Left cardiac atrium (tissue), 4 donors: ENCODE data around the gene SPTB. TPM values are rescaled to one million over a fixed set of nuclear protein-coding genes. Genes with fewer than 3 reads are reported as not detected.

Experiments
- ATAC-seq, 2 donors: fragments of 200-7000 bp; cut with Tn5 transposase; one replicate each; pipeline ENCODE4 v1.9.1; 2020; ENCODE audit warnings: mild to moderate bottlenecking in 2 of 2, moderate library complexity in 2 of 2
- DNase-seq: peaks from one replicate; pipeline ENCODE4 v3.0.0-alpha.2; 2020
- intact Hi-C, 2 donors: fragments of 100-400 bp; cut with DNase I; formaldehyde crosslinking; loops; one replicate each; pipeline versions ENCODE4 v1.14.1 to v1.15.1; 2022 to 2023
- total RNA-seq, 2 donors: library from RNA; stranded (reverse); fragmentation: NEBNext Ultra II Directional; extraction: Animal tissue kit (Norgen Biotek cat#: 25700); gene quantifications; one replicate each; pipeline ENCODE4 v1.2.1, GENCODE V29; 2021
- donor health status: DM: no; HTN: yes; CAD: no.
- donor health status: DM: no; HTN: yes; CAD: no; lungs with severe emphysema.
- donor health status: DM: yes; HTN: yes; CAD: no.
- donor health status: Dilated cardiomyopathy.

Gene SPTB
- total RNA-seq, 2 donors from 2014 or later: 58.2 to 63.6 TPM

DNA sequence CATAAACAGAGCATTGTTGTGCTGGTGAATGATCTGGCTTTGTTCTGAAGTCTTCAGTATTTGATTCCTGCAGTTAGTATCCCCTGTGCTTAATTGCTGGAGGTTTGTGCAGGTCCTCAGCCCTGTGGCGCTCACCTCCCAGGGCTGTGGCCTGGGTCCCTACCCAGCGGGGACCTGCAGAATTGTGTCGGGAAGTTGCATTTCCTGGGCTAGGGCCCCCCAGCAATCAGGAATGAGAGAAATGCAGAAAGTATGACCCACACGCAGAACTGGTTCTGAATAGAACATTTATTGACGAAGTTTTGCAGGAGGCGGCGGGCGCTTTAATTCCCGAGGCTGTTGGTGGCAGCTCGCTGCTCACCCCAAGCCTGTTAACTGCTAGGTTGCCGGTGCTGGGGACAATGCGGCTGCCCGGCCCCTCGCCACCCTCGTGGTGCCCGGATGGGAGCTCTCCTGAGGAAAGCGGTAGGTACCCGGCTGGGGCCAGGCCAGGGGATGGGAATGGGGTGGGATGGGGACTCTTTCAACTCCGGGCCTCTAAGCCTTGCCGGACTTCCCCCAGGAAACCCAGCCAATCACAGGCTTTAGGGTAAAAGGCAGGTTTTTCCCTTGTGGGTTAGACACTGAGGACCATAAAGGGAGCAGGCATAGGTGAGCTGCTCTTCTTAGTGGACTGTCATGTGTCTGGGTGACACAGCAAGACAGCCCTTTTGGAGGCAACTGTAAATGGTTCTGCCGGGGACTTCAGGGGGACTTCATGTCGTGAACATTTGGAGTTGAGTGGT lies 163.9 kb downstream of the SPTB start:
- no peak for DNase-seq
- intact Hi-C loops: no loop called here
- ATAC-seq: peak; percentile 39 to 55

DNA sequence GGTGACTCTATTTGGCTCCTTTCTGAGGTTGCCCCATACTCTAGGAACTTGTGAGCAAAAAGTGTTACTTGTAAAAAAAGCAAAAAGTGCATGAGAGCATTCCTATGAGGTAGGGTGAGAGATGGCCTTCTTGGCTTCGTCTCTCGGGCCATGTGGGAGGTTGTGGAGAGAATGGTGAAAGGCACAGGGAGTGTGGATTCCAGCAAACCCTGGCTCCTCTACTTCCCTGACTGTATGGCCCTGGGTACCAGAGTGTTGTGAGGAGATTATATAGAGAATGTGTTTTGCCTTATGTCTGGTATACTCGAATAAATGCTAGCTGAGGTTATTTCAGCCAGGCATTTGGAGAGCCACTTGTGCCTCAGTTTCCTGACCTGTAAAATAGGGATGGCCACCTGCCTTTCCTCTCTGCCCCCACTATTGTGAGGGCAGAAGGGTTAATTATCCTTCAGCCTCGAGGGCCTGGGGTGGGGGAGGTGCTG lies 164.5 kb downstream of the SPTB start:
- intact Hi-C loops: no loop called here
- DNase-seq (no peak), ATAC-seq (peak in 1 of 2 donors; percentile 35)

DNA sequence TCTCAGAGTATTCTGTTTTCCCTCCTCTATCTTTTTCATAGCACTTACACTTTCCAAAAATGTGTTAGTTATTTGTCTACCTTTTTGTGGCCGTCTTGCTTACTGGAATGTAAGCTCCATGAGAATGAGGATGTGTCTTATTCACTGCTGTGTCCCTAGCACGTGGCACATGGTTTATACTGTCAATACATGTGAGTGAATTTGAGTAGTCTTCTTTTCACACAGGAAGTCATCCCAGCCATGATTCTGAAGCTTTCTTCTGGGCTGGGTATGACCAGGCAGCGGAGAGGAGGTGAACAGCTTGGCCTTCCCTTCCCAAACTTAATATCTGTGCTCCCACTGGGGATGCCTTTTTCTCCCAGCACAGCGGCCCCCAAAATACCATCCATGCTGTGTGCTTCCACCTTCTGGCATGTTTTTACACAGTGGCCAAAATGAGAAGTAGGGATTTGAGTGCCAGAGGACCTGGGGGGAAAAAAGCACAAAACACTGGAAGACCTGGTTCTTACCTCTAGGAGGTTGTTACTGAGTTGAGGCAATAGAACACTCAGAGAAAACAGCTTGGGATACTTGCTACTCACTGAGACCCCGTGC lies 165.2 kb downstream of the SPTB start:
- no peak for DNase-seq

GRCh38 chr14:64713677-64714076 lies 166.0 kb downstream of the SPTB start:
- no peak for DNase-seq
- intact Hi-C loops: no loop called here
- no peak for ATAC-seq

More for the DNA sequence above, 165.2 kb downstream of the SPTB start:
- no peak for ATAC-seq
- intact Hi-C loops: no loop called here

- ATAC-seq: peak; percentile 39 to 67
- no peak for DNase-seq
- intact Hi-C loops: no loop called here
Measured at GRCh38 chr14:64711039-64711438, 168.7 kb downstream of the SPTB start.

- DNase-seq (peak; percentile 12), ATAC-seq (no peak)
- intact Hi-C loops: no loop called here
Measured at GRCh38 chr14:64709126-64709525, 170.6 kb downstream of the SPTB start.

- DNase-seq (peak; percentile 49), ATAC-seq (peak; percentile 6 to 18)
Measured at GRCh38 chr14:64708148-64709004, 171.3 kb downstream of the SPTB start.

DNA sequence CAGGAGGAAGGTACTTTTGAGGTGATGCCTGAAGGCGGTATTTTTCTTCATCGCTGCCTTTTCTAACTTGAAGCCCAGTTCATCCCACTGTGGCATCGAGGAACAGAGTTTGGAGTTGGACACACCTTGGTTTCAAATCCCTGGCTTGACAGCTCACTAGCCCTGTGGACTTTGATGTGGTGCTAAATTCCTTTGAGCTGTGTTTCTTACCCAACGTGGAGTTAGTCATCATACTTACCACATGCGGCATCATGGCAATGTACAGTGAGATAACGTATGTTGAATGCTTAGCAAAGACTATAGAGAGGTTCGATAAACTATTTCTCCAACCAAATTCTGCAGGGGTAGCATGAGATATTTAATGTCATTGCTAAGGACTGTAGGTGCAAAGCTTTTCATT lies 172.0 kb downstream of the SPTB start:
- DNase-seq (peak; percentile 6), ATAC-seq (peak in 1 of 2 donors; percentile 19)
- intact Hi-C loops: no loop called here

More at GRCh38 chr14:64708148-64709004, 171.3 kb downstream of the SPTB start:
- intact Hi-C loops: no loop called here

DNA sequence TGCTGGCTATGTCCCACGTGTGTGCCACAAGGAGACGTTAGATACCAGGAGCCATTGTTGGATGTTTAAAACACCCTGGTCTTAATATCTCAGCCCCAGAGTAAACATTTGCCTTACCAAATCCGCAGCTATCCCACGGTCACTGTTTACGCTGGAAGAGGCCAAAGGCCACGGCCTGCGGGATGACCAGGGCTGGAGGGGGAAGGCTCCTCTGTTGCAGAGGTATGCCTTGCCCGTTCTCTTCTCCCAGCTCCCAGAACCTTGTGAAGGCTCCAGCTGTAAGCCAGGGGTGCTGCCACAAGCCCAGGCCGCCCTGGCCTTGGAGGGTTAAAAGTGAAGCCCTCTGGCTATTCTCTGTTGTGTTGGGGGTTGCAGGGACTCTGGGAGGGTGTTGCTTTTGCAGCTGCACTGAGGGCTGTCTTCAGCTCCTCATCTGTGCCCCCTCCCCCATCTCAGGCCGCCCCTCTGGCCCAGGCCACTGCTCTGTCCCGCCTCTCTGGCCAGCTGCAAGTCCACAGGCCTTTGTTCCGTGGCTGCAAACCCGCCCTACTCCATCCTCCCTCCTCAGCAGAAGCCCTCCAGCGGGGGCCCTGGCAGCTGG lies 173.0 kb downstream of the SPTB start:
- no peak for ATAC-seq
- intact Hi-C loops: no loop called here
- DNase-seq: no peak

DNA sequence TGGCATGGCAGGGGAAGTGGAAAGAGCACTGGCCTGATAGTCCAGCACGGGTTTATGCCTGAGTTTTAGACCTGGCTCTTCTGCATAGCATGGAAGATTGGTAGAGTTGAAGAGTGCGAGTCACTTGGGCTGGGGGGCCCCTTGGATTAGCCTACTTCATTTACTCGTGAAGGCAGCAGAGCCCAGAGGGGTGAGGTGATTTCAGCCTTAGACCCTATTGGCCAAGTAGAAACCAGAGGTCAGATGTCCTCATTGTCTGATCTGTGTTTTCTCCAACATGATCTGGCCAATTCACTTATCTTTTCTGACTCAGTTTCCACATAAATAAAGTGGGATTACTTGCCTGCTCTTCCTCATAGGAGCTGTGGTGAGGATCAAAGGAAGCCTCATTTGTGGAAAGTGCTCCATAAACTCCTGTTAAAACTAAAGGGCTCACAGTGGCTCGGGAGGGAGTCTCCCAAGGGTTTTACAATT lies 173.6 kb downstream of the SPTB start:
- ATAC-seq: no peak
- intact Hi-C loops: no loop called here
- no peak for DNase-seq

- DNase-seq (no peak), ATAC-seq (peak; percentile 2 to 16)
- intact Hi-C loops: no loop called here
Measured at GRCh38 chr14:64705381-64706118, 174.2 kb downstream of the SPTB start.

DNA sequence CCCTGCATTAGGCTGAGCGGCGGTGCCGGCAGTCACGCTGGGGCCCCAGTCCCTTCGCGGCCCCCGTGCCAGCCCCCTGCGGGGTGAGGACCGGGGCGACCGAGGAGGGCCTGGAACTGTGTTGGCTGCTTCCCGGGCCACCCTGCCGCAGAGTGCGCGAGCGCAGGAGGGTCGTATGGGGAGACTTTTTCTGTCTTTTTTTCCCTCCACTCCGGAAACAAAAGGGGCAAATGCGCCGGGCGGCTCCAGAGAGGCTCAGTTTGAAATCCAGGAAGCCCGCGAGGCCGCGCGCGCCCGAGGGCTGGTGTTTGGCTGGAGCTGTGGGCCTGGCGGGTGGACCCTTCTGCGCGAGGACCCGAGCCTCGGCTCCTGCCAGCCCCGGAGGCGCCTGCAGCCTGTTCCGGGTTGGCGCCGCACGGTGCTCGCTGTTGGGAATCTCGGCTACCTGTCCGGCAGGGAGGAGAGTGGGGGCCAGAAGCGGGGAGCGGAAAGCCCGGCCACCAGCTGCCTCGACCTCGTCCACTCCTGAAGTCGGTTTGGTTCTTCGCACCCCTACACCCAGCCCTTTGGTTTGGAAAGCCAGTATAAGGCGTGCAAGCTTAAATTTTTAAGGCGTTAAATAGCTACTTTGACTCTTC lies 174.8 kb downstream of the SPTB start:
- DNase-seq: no peak
- intact Hi-C loops: no loop called here

DNA sequence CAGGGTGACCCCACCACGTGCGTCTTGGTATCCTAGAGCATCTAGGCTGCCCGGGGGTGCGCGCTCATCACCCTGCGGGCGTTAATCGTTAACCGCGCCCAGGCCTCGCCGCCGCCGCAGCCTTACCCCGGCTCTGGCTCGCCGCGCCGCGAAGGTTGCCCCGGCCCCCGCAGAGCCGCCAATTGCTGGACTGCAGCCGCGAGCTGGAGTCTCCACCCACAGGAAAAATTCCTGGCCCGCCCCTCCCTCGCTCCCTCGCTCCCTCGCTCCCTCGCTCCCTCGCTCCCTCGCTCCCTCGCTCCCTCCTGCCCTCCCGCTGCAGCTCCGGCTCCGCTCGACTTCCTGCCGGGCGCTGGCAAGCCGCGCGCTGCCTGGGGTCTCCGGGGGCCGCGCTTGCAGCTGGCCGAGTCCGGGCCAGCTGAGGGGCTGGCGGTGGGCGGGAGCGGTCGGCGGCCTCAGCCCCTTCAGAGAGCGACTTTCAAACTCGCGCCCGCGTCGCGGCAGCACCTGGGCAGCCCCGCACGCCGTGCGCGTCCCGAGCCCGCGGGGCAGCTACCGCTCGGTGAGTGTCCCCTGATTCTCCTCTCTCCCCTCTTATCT lies 175.5 kb downstream of the SPTB start, which contains the start of gene PLEKHG3:
PLEKHG3 (plus strand) TSS at position 282 of the 600 bp plus-strand sequence. CDS start 23,208 bp downstream, outside the sequence.
- ATAC-seq (peak; percentile 80 to 86), DNase-seq (peak; percentile 87)
- intact Hi-C loops: no loop called here

More for the DNA sequence above, 174.8 kb downstream of the SPTB start:
- ATAC-seq: peak; percentile 32 to 39

DNA sequence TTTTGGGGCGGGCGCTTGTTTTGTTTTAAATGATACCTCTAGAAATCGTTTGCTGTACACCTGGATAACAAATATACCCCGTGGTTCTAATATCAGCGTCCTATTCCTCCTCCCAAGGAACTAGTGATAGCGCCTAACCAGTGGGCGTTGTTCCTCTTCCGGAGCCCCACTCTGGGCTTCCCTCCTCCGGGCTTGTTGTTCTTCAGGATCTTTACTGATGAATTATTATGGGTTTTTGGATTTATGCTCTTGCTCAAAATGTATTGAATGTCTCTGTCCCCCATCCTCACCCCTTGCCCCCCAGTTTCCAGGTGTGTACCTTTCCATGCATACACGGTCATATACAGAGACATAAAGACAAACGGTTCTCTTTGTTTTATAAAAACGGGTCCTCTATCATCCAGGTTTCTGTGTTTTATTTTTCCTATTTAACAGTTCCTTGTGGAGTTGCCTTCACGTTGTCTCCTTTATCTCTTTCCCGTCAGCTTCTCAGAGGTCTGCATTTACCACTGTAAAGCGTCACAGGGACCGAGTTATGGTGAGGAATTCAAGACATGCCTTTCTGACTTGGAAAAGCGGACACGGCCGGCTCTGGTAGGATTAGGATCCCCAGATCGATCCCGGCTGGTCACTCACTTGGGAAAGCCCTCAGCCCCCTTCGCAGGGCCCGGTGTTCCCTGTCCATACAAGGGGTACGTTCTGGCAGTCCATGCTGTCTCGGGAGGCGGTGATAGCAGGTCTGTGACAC lies 176.1 kb downstream of the SPTB start:
- intact Hi-C loops: no loop called here
- ATAC-seq (no peak), DNase-seq (no peak)

GRCh38 chr14:64702493-64703394 lies 177.0 kb downstream of the SPTB start:
- intact Hi-C loops: no loop called here
- DNase-seq: no peak
- no peak for ATAC-seq

DNA sequence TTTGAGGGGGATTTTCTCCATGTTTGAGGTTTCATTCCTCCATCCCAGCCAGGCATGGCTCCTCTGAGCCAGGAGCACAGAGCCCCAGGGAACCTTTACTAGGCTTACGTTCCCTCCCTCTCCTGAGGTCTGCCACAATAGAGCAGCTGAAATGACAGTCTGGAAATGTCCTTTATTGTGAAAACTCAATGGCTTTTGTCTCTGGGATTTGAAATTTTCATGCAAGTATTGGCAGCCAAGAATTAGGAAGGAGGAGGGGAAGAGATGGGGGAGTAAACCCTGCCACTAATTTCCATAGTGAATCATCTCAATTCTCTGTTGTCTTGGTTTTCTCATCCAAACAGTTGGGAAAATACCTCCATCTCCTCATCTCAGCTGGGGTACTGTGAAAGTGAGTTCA lies 178.0 kb downstream of the SPTB start:
- DNase-seq (no peak), ATAC-seq (no peak)
- intact Hi-C loops: no loop called here
